Measurements from ENCODE around the gene CORIN. TPM values are rescaled to one million over a fixed set of nuclear protein-coding genes. Genes with fewer than 3 reads are reported as not detected.

Gene CORIN
- total and polyA plus RNA-seq, 2 of the 13 experiments (the other 11 are each of a cell fraction or from before 2014, with no cell fraction given) = 0.84 to 1.2 TPM

DNA sequence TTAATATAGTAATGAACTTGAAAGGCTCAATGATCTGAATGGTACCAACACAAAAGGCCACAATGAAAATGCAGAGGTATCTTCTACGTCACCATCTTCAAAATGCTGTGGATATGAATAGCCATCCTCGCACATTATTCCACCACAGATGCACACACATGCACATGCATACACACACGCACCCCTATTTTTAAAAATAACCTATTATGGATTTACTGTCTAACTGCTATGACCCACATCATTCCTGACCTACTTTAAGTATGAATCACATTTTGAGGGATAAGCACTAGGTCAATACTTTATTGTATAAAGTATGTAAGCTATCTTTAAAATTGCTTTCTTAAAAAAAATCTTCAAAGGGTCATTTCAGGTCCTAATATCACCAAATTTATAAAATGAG, 24.4 kb upstream of the CORIN start (continued):
- no peak for TF ChIP-seq ZFP36 (IDR thresholded peaks at IDR 0.05; ENCODE audit: borderline replicate concordance, low read depth, low read length, partially characterized antibody)

GRCh38 chr4:47860305-47860704, 22.4 kb upstream of the CORIN start:
- WGBS (ENCODE audit: low lambda C conversion rate) = 97% methylated on average over 1 of the region's 1 CpG
- Histone ChIP-seq H3K9ac (ENCODE audit: insufficient read depth, low read depth, low read length) (no peak overlapping the region), H3K27me3 (ENCODE audit: control insufficient read depth in 1 of 2, insufficient read depth in 2 of 2, low read length in 2 of 2) (no peaks in the 10 kb centered on the region), H3K4me2 (ENCODE audit: low read depth, low read length) (no peak overlapping the region), H3K4me3 (replicated peaks in 1 of 3; ENCODE audit: insufficient read depth in 1 of 3, low read depth in 2 of 3, low read length in 3 of 3) (no peak overlapping the region), H3K9me3 (ENCODE audit: low read length) (no peaks in the 10 kb centered on the region), H2AFZ (ENCODE audit: low read length) (no peak overlapping the region), H4K20me1 (ENCODE audit: insufficient read depth, low read length) (no peaks in the 10 kb centered on the region), H3K4me1 (ENCODE audit: insufficient read depth, low read length) (no peaks in the 10 kb centered on the region), H3K27ac (ENCODE audit: extremely low read length, insufficient read depth, low read length) (no peak overlapping the region), H3K36me3 (replicated peaks in 1 of 2; ENCODE audit: control insufficient read depth in 1 of 2, insufficient read depth in 2 of 2, low read length in 2 of 2) (peaks cover 9 to 27% of the 10 kb centered on the region in 2 experiments), H3K79me2 (ENCODE audit: insufficient read depth, low read length) (no peaks in the 10 kb centered on the region)
- no TSS peak for BruUV-seq (replicated peaks)
- intact Hi-C loops (cut with micrococcal nuclease; ENCODE audit: unreplicated experiment) = no loop called here
- CTCF ChIA-PET (ENCODE audit: low intra/inter-chr PET ratio, low total read pairs) = no interaction called here
- TF ChIP-seq IRF2 (CRISPR knock-in tag; IDR thresholded peaks at IDR 0.05) (no peak), ZSCAN29 (CRISPR knock-in tag; conservative IDR thresholded peaks at IDR 0.05) (no peak), TAF1 (CRISPR knock-in tag; IDR thresholded peaks at IDR 0.05) (no peak), ZNF225 (CRISPR knock-in tag; IDR thresholded peaks at IDR 0.05) (no peak), DR1 (CRISPR knock-in tag; IDR thresholded peaks at IDR 0.05) (no peak), NFYB (CRISPR knock-in tag; IDR thresholded peaks at IDR 0.05) (no peak), CREM (IDR thresholded peaks at IDR 0.05) (no peak), CREM (CRISPR knock-in tag; IDR thresholded peaks at IDR 0.05) (no peak), ZNF160 (CRISPR knock-in tag; IDR thresholded peaks at IDR 0.05) (no peak), ZNF784 (CRISPR knock-in tag; IDR thresholded peaks at IDR 0.05; ENCODE audit: borderline replicate concordance) (no peak), ZNF775 (CRISPR knock-in tag; IDR thresholded peaks at IDR 0.05; ENCODE audit: borderline replicate concordance) (no peak), SUZ12 (IDR thresholded peaks at IDR 0.05; ENCODE audit: low read depth, low read length) (no peak), ZIK1 (CRISPR knock-in tag; IDR thresholded peaks at IDR 0.05; ENCODE audit: borderline replicate concordance, low read depth) (no peak), PLRG1 (conservative IDR thresholded peaks at IDR 0.05) (no peak), IKZF1 (IDR thresholded peaks at IDR 0.05) (no peak), HMGA1 (CRISPR knock-in tag; conservative IDR thresholded peaks at IDR 0.05) (no peak)
- FAIRE-seq = no peak
- in situ Hi-C loops (cut with HindIII; ENCODE audit: extremely low pct_ligation_motif_present, low pct_unique_long_range_greater_than_20kb) = no loop called here
- no peak for DNase-seq (ENCODE audit: low spot score)
- ATAC-seq = no peak
- POLR2A ChIA-PET = no interaction called here

Measured in HepG2 (cell line).